Hematopoietic multipotent progenitor cell (in vitro differentiated cells): ENCODE data around the gene TFF1. TPM values are rescaled to one million over a fixed set of nuclear protein-coding genes. Genes with fewer than 3 reads are reported as not detected.
A peak's percentile ranks its signal among the peaks of the same experiment; 100 is the strongest.

ENCODE experiments used
- DNase-seq, 3 donors: peaks; one replicate each; pipeline ENCODE4 v3.0.0-alpha.2; 2011 to 2015; ENCODE audit warnings: low read depth in 2 of 3, low spot score in 2 of 3
- total RNA-seq: library from RNA; depleted of rRNA; stranded (reverse); fragments of >200 nt; gene quantifications from one replicate; pipeline ENCODE4 v1.2.3, GENCODE V29; 2012

Gene TFF1
- total RNA-seq, 1 donor = not detected

GRCh38 chr21:42348762-42349161 is 17.6 kb downstream of the TFF1 start:
- DNase-seq = no peak

- no peak for DNase-seq
Measured at GRCh38 chr21:42347601-42348327, 18.6 kb downstream of the TFF1 start.

GRCh38 chr21:42346866-42347600 is 19.3 kb downstream of the TFF1 start:
- DNase-seq = no peak

- DNase-seq = no peak
Measured at GRCh38 chr21:42346441-42346840, 19.9 kb downstream of the TFF1 start.

- DNase-seq = no peak
Measured at GRCh38 chr21:42344631-42345030, 21.7 kb downstream of the TFF1 start.

GRCh38 chr21:42343963-42344510 is 22.3 kb downstream of the TFF1 start:
- no peak for DNase-seq

- no peak for DNase-seq
Measured at GRCh38 chr21:42343556-42343955, 22.8 kb downstream of the TFF1 start.

GRCh38 chr21:42343101-42343500 is 23.2 kb downstream of the TFF1 start:
- DNase-seq = no peak

GRCh38 chr21:42341776-42342542 is 24.4 kb downstream of the TFF1 start:
- no peak for DNase-seq

GRCh38 chr21:42340187-42341050 is 25.9 kb downstream of the TFF1 start:
- no peak for DNase-seq

GRCh38 chr21:42338729-42339715 is 27.3 kb downstream of the TFF1 start:
- no peak for DNase-seq

- DNase-seq = peak; percentile 53 to 89 (median 85)
Measured at GRCh38 chr21:42337830-42338728, 28.3 kb downstream of the TFF1 start.

GRCh38 chr21:42337276-42337675 is 29.1 kb downstream of the TFF1 start:
- no peak for DNase-seq

- DNase-seq = no peak
Measured at GRCh38 chr21:42336054-42336453, 30.3 kb downstream of the TFF1 start.

- no peak for DNase-seq
Measured at GRCh38 chr21:42332557-42333317, 33.6 kb downstream of the TFF1 start.

- no peak for DNase-seq
Measured at GRCh38 chr21:42331660-42332059, 34.7 kb downstream of the TFF1 start.
